GM23338 (cell line): Measurements from ENCODE around the gene ANO1. TPM values are rescaled to one million over a fixed set of nuclear protein-coding genes. Genes with fewer than 3 reads are reported as not detected.

ENCODE experiments used
- ATAC-seq: fragments of 200-7000 bp; cut with Tn5 transposase; 3 replicates; pipeline ENCODE4 v1.9.1; 2020
- DNase-seq: peaks from one replicate; pipeline ENCODE4 v3.0.0-alpha.2; 2015; ENCODE audit warnings: low spot score
- H2AFZ ChIP-seq: fragments of 200-600 bp; sonication (generic); 2 replicates; pipeline ENCODE4 v1.8.0; 2016; ENCODE audit warnings: antibody characterized with exemption, mild to moderate bottlenecking, moderate library complexity
- H3F3A ChIP-seq: fragments of 200-600 bp; sonication (generic); replicated peaks from 2 replicates; pipeline ENCODE4 v1.8.0; 2017; ENCODE audit warnings: antibody characterized with exemption, mixed run types, low read depth
- H3K27ac ChIP-seq: fragments of 200-600 bp; sonication (generic); 2 replicates; pipeline ENCODE4 v1.6.1; 2016; ENCODE audit warnings: low read depth
- H3K27me3 ChIP-seq: fragments of 200-600 bp; sonication (generic); 2 replicates; pipeline ENCODE4 v1.8.0; 2016; ENCODE audit warnings: mild to moderate bottlenecking, mixed run types, moderate library complexity; ENCODE audit not compliant: insufficient read depth
- H3K36me3 ChIP-seq: fragments of 200-600 bp; sonication (generic); 2 replicates; pipeline ENCODE4 v1.8.0; 2016; ENCODE audit warnings: mild to moderate bottlenecking; ENCODE audit not compliant: insufficient read depth
- H3K4me1 ChIP-seq: fragments of 200-600 bp; sonication (generic); 2 replicates; pipeline ENCODE4 v1.8.0; 2016; ENCODE audit warnings: mild to moderate bottlenecking, moderate library complexity; ENCODE audit not compliant: insufficient read depth
- H3K4me2 ChIP-seq: fragments of 200-600 bp; sonication (generic); 2 replicates; pipeline ENCODE4 v1.7.1; 2017; ENCODE audit warnings: mixed run types
- H3K4me3 ChIP-seq: fragments of 200-600 bp; sonication (generic); 2 replicates; pipeline ENCODE4 v1.6.1; 2016; ENCODE audit warnings: mixed run types
- H3K79me2 ChIP-seq: fragments of 200-600 bp; sonication (generic); replicated peaks from 2 replicates; pipeline ENCODE4 v1.8.0; 2017; ENCODE audit warnings: mild to moderate bottlenecking; ENCODE audit not compliant: insufficient read depth
- H3K9me2 ChIP-seq: fragments of 200-600 bp; sonication (generic); 2 replicates; pipeline ENCODE4 v1.8.0; 2017; ENCODE audit not compliant: insufficient read depth
- H4K20me1 ChIP-seq: fragments of 200-600 bp; sonication (generic); replicated peaks from 2 replicates; pipeline ENCODE4 v1.8.0; 2017; ENCODE audit warnings: mild to moderate bottlenecking; ENCODE audit not compliant: insufficient read depth
- H3K27ac Mint-ChIP-seq: 2 replicates; pipeline ENCODE4 v1.8.0; 2020; ENCODE audit warnings: inconsistent platforms, mild to moderate bottlenecking, moderate library complexity, mixed read lengths
- H3K27me3 Mint-ChIP-seq: 3 replicates; pipeline ENCODE4 v1.8.0; 2022; ENCODE audit warnings: low read depth, mild to moderate bottlenecking, moderate library complexity, mixed read lengths, inconsistent platforms; ENCODE audit not compliant: insufficient read depth, poor library complexity
- H3K36me3 Mint-ChIP-seq: 3 replicates; pipeline ENCODE4 v1.8.0; 2021; ENCODE audit warnings: low read depth, mild to moderate bottlenecking, inconsistent platforms, moderate library complexity, mixed read lengths
- H3K4me1 Mint-ChIP-seq: 3 replicates; pipeline ENCODE4 v1.8.0; 2020; ENCODE audit warnings: mild to moderate bottlenecking, inconsistent platforms, mixed read lengths
- H3K4me3 Mint-ChIP-seq: 3 replicates; pipeline ENCODE4 v1.8.0; 2021; ENCODE audit warnings: moderate library complexity, mild to moderate bottlenecking, inconsistent platforms, mixed read lengths
- H3K9me3 Mint-ChIP-seq: 3 replicates; pipeline ENCODE4 v1.8.0; 2020; ENCODE audit warnings: moderate library complexity, mild to moderate bottlenecking, inconsistent platforms, mixed read lengths
- EZH2 ChIP-seq: fragments of 200-600 bp; sonication (generic); IDR thresholded peaks from one replicate; pipeline ENCODE4 v1.8.0; 2017; ENCODE audit warnings: antibody characterized with exemption, mild to moderate bottlenecking, low read depth; ENCODE audit not compliant: unreplicated experiment
- JUNB ChIP-seq: IDR thresholded peaks from one replicate; pipeline ENCODE4 v1.6.1; 2016; ENCODE audit warnings: antibody characterized with exemption; ENCODE audit not compliant: unreplicated experiment
- NANOG ChIP-seq: IDR thresholded peaks from 2 replicates; pipeline ENCODE4 v1.6.1; 2016; ENCODE audit warnings: antibody characterized with exemption, borderline replicate concordance
- POLR2AphosphoS5 ChIP-seq: IDR thresholded peaks from 2 replicates; pipeline ENCODE4 v1.6.1; 2016; ENCODE audit warnings: antibody characterized with exemption, low read depth
- REST ChIP-seq: IDR thresholded peaks from one replicate; pipeline ENCODE4 v1.6.1; 2018; ENCODE audit warnings: antibody characterized with exemption; ENCODE audit not compliant: unreplicated experiment
- STAT1 ChIP-seq: IDR thresholded peaks from one replicate; pipeline ENCODE4 v1.6.1; 2016; ENCODE audit warnings: antibody characterized with exemption; ENCODE audit not compliant: unreplicated experiment
- ZNF114 ChIP-seq: fragments of 250-450 bp; sonication (Bioruptor Pico); IDR thresholded peaks from 2 replicates; pipeline ENCODE4 v1.5.0; 2020; ENCODE audit warnings: mild to moderate bottlenecking, moderate library complexity
- polyA plus RNA-seq: library from polyadenylated mRNA; unstranded; fragments of >200 nt; fragmentation: Nextera tagmentation; extraction: Ambion mirVana; gene quantifications from 2 replicates; pipeline ENCODE4 v1.2.1, GENCODE V29; 2016
- total RNA-seq: library from RNA; depleted of rRNA; stranded (reverse); fragments of >200 nt; shearing (Covaris generic); gene quantifications from 2 replicates; pipeline ENCODE4 v1.2.3, GENCODE V29; 2014
- TF ChIP-seq, protein P1 (sequence below): IDR thresholded peaks from 2 replicates; pipeline ENCODE4 v1.6.1; 2016; ENCODE audit warnings: antibody characterized with exemption
- TF ChIP-seq, protein P2 (sequence below), 2 experiments: fragments of 200-600 bp in 1 of 2; sonication (generic) in 1 of 2; conservative IDR thresholded peaks; 2 replicates each; pipeline versions ENCODE4 v1.5.1 to v1.6.1; 2016 to 2017; ENCODE audit warnings: antibody characterized with exemption in 2 of 2, low read depth in 2 of 2, mild to moderate bottlenecking in 2 of 2, moderate library complexity in 1 of 2

ANO1 gene
- total and polyA plus RNA-seq, 2 experiments from 2014 or later = 1.4 to 3.4 TPM

- TF ChIP-seq, protein P1, sequence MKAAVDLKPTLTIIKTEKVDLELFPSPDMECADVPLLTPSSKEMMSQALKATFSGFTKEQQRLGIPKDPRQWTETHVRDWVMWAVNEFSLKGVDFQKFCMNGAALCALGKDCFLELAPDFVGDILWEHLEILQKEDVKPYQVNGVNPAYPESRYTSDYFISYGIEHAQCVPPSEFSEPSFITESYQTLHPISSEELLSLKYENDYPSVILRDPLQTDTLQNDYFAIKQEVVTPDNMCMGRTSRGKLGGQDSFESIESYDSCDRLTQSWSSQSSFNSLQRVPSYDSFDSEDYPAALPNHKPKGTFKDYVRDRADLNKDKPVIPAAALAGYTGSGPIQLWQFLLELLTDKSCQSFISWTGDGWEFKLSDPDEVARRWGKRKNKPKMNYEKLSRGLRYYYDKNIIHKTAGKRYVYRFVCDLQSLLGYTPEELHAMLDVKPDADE = no peak
- TF ChIP-seq EZH2 (no peak), STAT1 (no peak), ZNF114 (CRISPR knock-in tag) (no peak), REST (no peak)
- TF ChIP-seq, protein P2, sequence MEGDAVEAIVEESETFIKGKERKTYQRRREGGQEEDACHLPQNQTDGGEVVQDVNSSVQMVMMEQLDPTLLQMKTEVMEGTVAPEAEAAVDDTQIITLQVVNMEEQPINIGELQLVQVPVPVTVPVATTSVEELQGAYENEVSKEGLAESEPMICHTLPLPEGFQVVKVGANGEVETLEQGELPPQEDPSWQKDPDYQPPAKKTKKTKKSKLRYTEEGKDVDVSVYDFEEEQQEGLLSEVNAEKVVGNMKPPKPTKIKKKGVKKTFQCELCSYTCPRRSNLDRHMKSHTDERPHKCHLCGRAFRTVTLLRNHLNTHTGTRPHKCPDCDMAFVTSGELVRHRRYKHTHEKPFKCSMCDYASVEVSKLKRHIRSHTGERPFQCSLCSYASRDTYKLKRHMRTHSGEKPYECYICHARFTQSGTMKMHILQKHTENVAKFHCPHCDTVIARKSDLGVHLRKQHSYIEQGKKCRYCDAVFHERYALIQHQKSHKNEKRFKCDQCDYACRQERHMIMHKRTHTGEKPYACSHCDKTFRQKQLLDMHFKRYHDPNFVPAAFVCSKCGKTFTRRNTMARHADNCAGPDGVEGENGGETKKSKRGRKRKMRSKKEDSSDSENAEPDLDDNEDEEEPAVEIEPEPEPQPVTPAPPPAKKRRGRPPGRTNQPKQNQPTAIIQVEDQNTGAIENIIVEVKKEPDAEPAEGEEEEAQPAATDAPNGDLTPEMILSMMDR (conservative IDR thresholded peaks at IDR 0.05; ENCODE audit: low read depth in 2 of 2) = no peak
These were observed 28.6 kb downstream of the ANO1 start (continued) for GRCh38 chr11:70106757-70107156.

DNA sequence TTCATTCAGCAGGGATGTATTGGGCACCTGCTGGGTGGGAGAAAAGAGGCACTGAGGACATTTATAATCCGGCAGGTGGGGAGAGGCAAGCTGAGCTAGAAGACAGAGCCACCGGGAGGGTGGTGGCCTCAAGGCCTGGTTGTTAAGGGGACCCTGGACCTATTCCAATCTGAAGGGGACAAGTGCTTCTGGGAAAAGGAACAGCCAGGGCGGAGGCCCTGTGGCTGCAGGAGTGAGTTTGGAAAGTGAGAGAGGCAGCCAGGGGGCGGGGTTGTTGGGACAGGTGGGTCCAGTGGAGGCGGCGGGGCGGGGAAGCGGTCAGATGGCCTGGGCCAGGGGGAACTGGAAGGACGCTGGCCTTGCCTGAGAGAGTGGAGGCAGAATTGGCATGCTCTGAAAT lies 29.1 kb downstream of the ANO1 start:
- H3K4me1 Mint-ChIP-seq = peaks cover 42% of the 10 kb centered on the region
- ATAC-seq = no peak
- H3K4me3 Mint-ChIP-seq = no peak overlapping the region

More for the DNA sequence above, 29.1 kb downstream of the ANO1 start:
- H2AFZ ChIP-seq = no peak overlapping the region
- H3K9me3 Mint-ChIP-seq = no peaks in the 10 kb centered on the region
- no peak for DNase-seq
- no peaks in the 10 kb centered on the region; the same call in 2 of the 3 replicates for H3K36me3 Mint-ChIP-seq
- H3K4me2 ChIP-seq = no peak overlapping the region
- no peaks in the 10 kb centered on the region for H3K9me2 ChIP-seq
- H3K27me3 ChIP-seq = no peaks in the 10 kb centered on the region
- H3K27me3 Mint-ChIP-seq = peaks cover 8% of the 10 kb centered on the region
- no peaks in the 10 kb centered on the region for H3K36me3 ChIP-seq
- H3K27ac Mint-ChIP-seq = no peak overlapping the region
- H3F3A ChIP-seq = no peaks in the 10 kb centered on the region
- H3K4me3 ChIP-seq = no peak overlapping the region
- no peaks in the 10 kb centered on the region for H4K20me1 ChIP-seq
- H3K27ac ChIP-seq = no peak overlapping the region
- 0 out of 2 replicates have a peak, but pooled peaks cover 10% of the 10 kb centered on the region for H3K4me1 ChIP-seq
- TF ChIP-seq EZH2 = no peak
- no peak for TF ChIP-seq REST
- no peak for TF ChIP-seq ZNF114 (CRISPR knock-in tag)
- TF ChIP-seq POLR2AphosphoS5 = no peak
- no peak for TF ChIP-seq STAT1
- no peak for TF ChIP-seq NANOG
- TF ChIP-seq JUNB = no peak
- TF ChIP-seq, protein P2 (conservative IDR thresholded peaks at IDR 0.05; ENCODE audit: low read depth in 2 of 2) = no peak
- no peaks in the 10 kb centered on the region for H3K79me2 ChIP-seq
